OCI-LY7 (cell line): ENCODE measurements around the gene UBTF. TPM values are rescaled to one million over a fixed set of nuclear protein-coding genes. Genes with fewer than 3 reads are reported as not detected.

Experiments
- BruUV-seq: library from RNA; stranded (reverse); fragments of 400-500 nt; replicated peaks from 2 replicates; lab custom pipeline; 2021; lab: Mats Ljungman, UMichigan
- CTCF ChIA-PET: fragments of 300-600 bp; sonication (Branson Sonifier 250); formaldehyde crosslinking; loops from one replicate; lab custom pipeline; 2022; ENCODE audit warnings: antibody characterized with exemption; ENCODE audit not compliant: unreplicated experiment; lab: Charles Lee
- POLR2A ChIA-PET: fragments of 300-600 bp; sonication (Branson Sonifier 250); formaldehyde crosslinking; loops from one replicate; lab custom pipeline; 2022; ENCODE audit warnings: antibody characterized with exemption; lab: Charles Lee
- DNase-seq: peaks from one replicate; pipeline ENCODE4 v3.0.0-alpha.2; 2015; ENCODE audit warnings: low spot score
- H2AFZ ChIP-seq: fragments of 200-600 bp; sonication (generic), shearing (Covaris generic); 2 replicates; pipeline ENCODE4 v1.6.1; 2014; ENCODE audit warnings: mild to moderate bottlenecking, antibody characterized with exemption, low read length, moderate library complexity
- H3K27ac ChIP-seq: fragments of 200-600 bp; sonication (generic); 2 replicates; pipeline ENCODE4 v1.5.1; 2014; ENCODE audit warnings: mixed run types, low read depth, mild to moderate bottlenecking, moderate library complexity, low read length, inconsistent platforms; ENCODE audit not compliant: poor library complexity, severe bottlenecking
- H3K36me3 ChIP-seq: fragments of 200-600 bp; sonication (generic); 2 replicates; pipeline ENCODE4 v1.6.1; 2014; ENCODE audit warnings: mild to moderate bottlenecking, antibody characterized with exemption, low read length, moderate library complexity, mixed read lengths; ENCODE audit not compliant: insufficient read depth
- H3K4me1 ChIP-seq: fragments of 200-600 bp; sonication (generic); 2 replicates; pipeline ENCODE4 v1.5.1; 2014; ENCODE audit warnings: mild to moderate bottlenecking, low read length; ENCODE audit not compliant: insufficient read depth, poor library complexity, severe bottlenecking
- H3K4me2 ChIP-seq: fragments of 200-600 bp; sonication (generic); 2 replicates; pipeline ENCODE4 v1.6.1; 2014; ENCODE audit warnings: mild to moderate bottlenecking, low read length
- H3K4me3 ChIP-seq: fragments of 200-600 bp; sonication (generic); 2 replicates; pipeline ENCODE4 v1.5.1; 2014; ENCODE audit warnings: mild to moderate bottlenecking, low read depth, low read length; ENCODE audit not compliant: poor library complexity, severe bottlenecking
- H3K79me2 ChIP-seq: fragments of 200-600 bp; sonication (generic); 2 replicates; pipeline ENCODE4 v1.6.1; 2016; ENCODE audit warnings: low read depth, mild to moderate bottlenecking, low read length, moderate library complexity, mixed read lengths; ENCODE audit not compliant: insufficient read depth
- H3K9me2 ChIP-seq: fragments of 200-600 bp; sonication (generic); 2 replicates; pipeline ENCODE4 v1.6.1; 2016; ENCODE audit warnings: mild to moderate bottlenecking, low read length, mixed read lengths; ENCODE audit not compliant: insufficient read depth
- H3K9me3 ChIP-seq: fragments of 200-600 bp; sonication (generic); 2 replicates; pipeline ENCODE4 v1.6.1; 2014; ENCODE audit warnings: mild to moderate bottlenecking, mixed run types, low read length, mixed read lengths
- H4K20me1 ChIP-seq: fragments of 200-600 bp; sonication (generic); 2 replicates; pipeline ENCODE4 v1.6.1; 2014; ENCODE audit warnings: mild to moderate bottlenecking, antibody characterized with exemption, low read length, moderate library complexity, mixed read lengths; ENCODE audit not compliant: insufficient read depth
- CTCF ChIP-seq: fragments of 200-600 bp; sonication (generic); conservative IDR thresholded peaks from 2 replicates; pipeline ENCODE4 v1.5.1; 2014; ENCODE audit warnings: mild to moderate bottlenecking, antibody characterized with exemption, low read length, moderate library complexity, mixed read lengths
- EZH2phosphoT487 ChIP-seq: fragments of 200-600 bp; sonication (generic); IDR thresholded peaks from 2 replicates; pipeline ENCODE4 v1.6.1; 2018; ENCODE audit warnings: low read depth, borderline replicate concordance, mild to moderate bottlenecking, mixed run types, antibody characterized with exemption, low read length, moderate library complexity, mixed read lengths
- intact Hi-C: fragments of 100-400 bp; cut with micrococcal nuclease; formaldehyde crosslinking; loops from one replicate; pipeline ENCODE4 v1.10.0; 2022; ENCODE audit not compliant: unreplicated experiment
- total RNA-seq, 2 experiments: library from RNA; depleted of rRNA in 1 of 2; stranded (reverse); fragments of >200 nt in 1 of 2; shearing (Covaris generic) in 1 of 2; gene quantifications; 2 replicates each; pipeline ENCODE4 v1.2.3, GENCODE V29; 2014 to 2022

UBTF gene
- total RNA-seq, 2 experiments from 2014 or later, result 155 to 215 TPM

GRCh38 chr17:44174427-44174826, 45.0 kb downstream of the UBTF start:
- BruUV-seq, result no TSS peak

GRCh38 chr17:44171931-44172455, 47.5 kb downstream of the UBTF start:
- Histone ChIP-seq H3K9me3 (no peaks in the 10 kb centered on the region), H3K9me2 (no peaks in the 10 kb centered on the region), H3K27ac (no peak overlapping the region), H2AFZ (no peak overlapping the region), H3K4me3 (no peak overlapping the region), H3K36me3 (peaks cover 22% of the 10 kb centered on the region), H3K4me1 (peaks cover 26% of the 10 kb centered on the region), H3K79me2 (no peaks in the 10 kb centered on the region), H3K4me2 (no peak overlapping the region), H4K20me1 (no peaks in the 10 kb centered on the region)
- no TSS peak for BruUV-seq
- no peak for DNase-seq
- ChIA-PET POLR2A (interaction anchor here (0.9 kb wide), 1 partner anchor 27 kb away, joined by 3 read pairs; no protein-coding TSS in a partner anchor), CTCF (no interaction called here)
- TF ChIP-seq CTCF, result no peak
- no peak for TF ChIP-seq EZH2phosphoT487
- intact Hi-C loops, result no loop called here

More at GRCh38 chr17:44174427-44174826, 45.0 kb downstream of the UBTF start:
- no peak overlapping the region for H3K4me2 ChIP-seq
- ChIA-PET POLR2A (interaction anchor here (0.7 kb wide), 2 partner anchors 36 to 63 kb away, joined by 3 read pairs; no protein-coding TSS in a partner anchor), CTCF (no interaction called here)
- H3K4me1 ChIP-seq, result peaks cover 19% of the 10 kb centered on the region
- H4K20me1 ChIP-seq, result no peaks in the 10 kb centered on the region
- no peak overlapping the region for H2AFZ ChIP-seq
- TF ChIP-seq EZH2phosphoT487, result no peak
- TF ChIP-seq CTCF, result no peak
- no peaks in the 10 kb centered on the region for H3K9me2 ChIP-seq
- H3K36me3 ChIP-seq, result peaks cover 43% of the 10 kb centered on the region
- no peak for DNase-seq
- no peak overlapping the region for H3K4me3 ChIP-seq
- intact Hi-C loops, result no loop called here
- H3K27ac ChIP-seq, result no peak overlapping the region
- H3K79me2 ChIP-seq, result no peaks in the 10 kb centered on the region
- H3K9me3 ChIP-seq, result no peaks in the 10 kb centered on the region

GRCh38 chr17:44170499-44171201, 48.8 kb downstream of the UBTF start, which contains the start of gene ASB16:
TSS of gene ASB16 (plus strand) at chr17:44170704. CDS start at chr17:44170790, 86 bp downstream.
- Histone ChIP-seq H3K4me3 (no peak within 1 kb of the TSS), H3K36me3 (peaks cover 9% of the 10 kb centered on the region), H3K27ac (no peak within 1 kb of the TSS), H4K20me1 (no peaks in the 10 kb centered on the region), H2AFZ (no peak within 1 kb of the TSS), H3K4me1 (peaks cover 26% of the 10 kb centered on the region), H3K9me3 (no peaks in the 10 kb centered on the region), H3K4me2 (peak within 1 kb of the TSS; percentile 15), H3K9me2 (no peaks in the 10 kb centered on the region), H3K79me2 (no peaks in the 10 kb centered on the region)
- no peak for TF ChIP-seq CTCF
- no peak for TF ChIP-seq EZH2phosphoT487
- ChIA-PET CTCF (interaction anchor here (0.6 kb wide), 2 partner anchors 58 to 188 kb away, joined by 3 to 5 read pairs; no protein-coding TSS in a partner anchor), POLR2A (interaction anchor here (0.6 to 0.9 kb wide), 2 partner anchors 26 to 189 kb away, joined by 3 to 4 read pairs; no protein-coding TSS in a partner anchor)
- intact Hi-C loops, result no loop called here
- BruUV-seq, result no TSS peak
- no peak for DNase-seq
